Activated naive CD4-positive, alpha-beta T cell treated with anti-CD3 and anti-CD28 coated beads, Interleukin-2, amount 10 ng/mL, durations not matched to agents 7 days and 5 days (primary cell): ENCODE data around the gene TP53I11.
A peak's percentile ranks its signal among the peaks of the same experiment; 100 is the strongest.

Experiments used
- CTCF ChIA-PET: fragments of 350-600 bp; sonication (Branson Sonifier 250); formaldehyde crosslinking; loops from one replicate; lab custom pipeline; 2021; ENCODE audit warnings: antibody characterized with exemption; lab: Charles Lee
- DNase-seq: peaks from one replicate; pipeline ENCODE4 v3.0.0-alpha.2; 2020
- H3K27ac Mint-ChIP-seq: one replicate; pipeline ENCODE4 v1.8.0; 2021; ENCODE audit warnings: mild to moderate bottlenecking, moderate library complexity, mixed read lengths
- H3K27me3 Mint-ChIP-seq: one replicate; pipeline ENCODE4 v1.8.0; 2021; ENCODE audit warnings: mild to moderate bottlenecking, mixed read lengths
- H3K36me3 Mint-ChIP-seq: one replicate; pipeline ENCODE4 v1.8.0; 2021; ENCODE audit warnings: mixed read lengths
- H3K4me1 Mint-ChIP-seq: one replicate; pipeline ENCODE4 v1.8.0; 2021; ENCODE audit warnings: mixed read lengths
- H3K4me3 Mint-ChIP-seq: one replicate; pipeline ENCODE4 v1.8.0; 2021; ENCODE audit warnings: mild to moderate bottlenecking, moderate library complexity, mixed read lengths
- H3K9me3 Mint-ChIP-seq: one replicate; pipeline ENCODE4 v1.8.0; 2021; ENCODE audit warnings: mixed read lengths

TP53I11 gene

DNA sequence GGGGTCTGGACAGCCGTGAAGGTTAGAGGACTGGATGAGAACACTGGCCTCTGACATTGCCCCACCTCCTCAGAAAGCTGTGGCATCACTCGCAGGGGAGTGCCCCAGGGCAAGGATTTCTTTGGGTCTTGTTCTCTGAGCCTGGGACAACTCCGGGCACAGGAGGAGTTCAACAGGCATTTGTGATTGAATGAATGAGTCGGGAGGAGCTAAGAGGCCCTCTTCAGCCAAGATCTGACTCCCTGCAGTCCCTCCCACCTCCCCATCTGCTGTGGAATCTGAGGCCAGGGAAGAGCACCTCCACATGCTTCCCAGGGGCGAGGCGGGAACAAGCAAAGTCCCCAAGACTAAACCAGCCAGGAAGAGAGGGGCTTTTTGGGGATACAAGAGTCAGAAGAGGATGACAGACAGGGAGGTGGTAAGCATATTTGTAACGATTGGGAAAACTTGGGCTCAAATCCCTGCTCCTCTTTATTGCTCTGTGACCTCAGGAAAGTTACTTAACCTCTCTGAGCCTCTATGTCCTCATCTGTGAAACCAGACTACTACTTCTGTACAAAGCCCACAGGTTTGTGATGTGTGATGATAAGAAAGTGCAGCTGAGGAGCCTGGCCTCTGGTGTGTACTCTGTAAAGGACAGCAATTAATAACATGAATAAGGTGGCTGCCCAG lies 6.4 kb downstream of the TP53I11 start:
- no peak for DNase-seq
- Mint-ChIP-seq H3K4me3 (no peak overlapping the region), H3K27ac (no peak overlapping the region), H3K4me1 (peaks cover 7% of the 10 kb centered on the region), H3K36me3 (no peaks in the 10 kb centered on the region), H3K9me3 (no peaks in the 10 kb centered on the region), H3K27me3 (peaks cover 61% of the 10 kb centered on the region)
- CTCF ChIA-PET, result interaction anchor here (4.8 to 6.5 kb wide), 2 partner anchors 7 to 160 kb away, joined by 43 to 46 read pairs; no protein-coding TSS in a partner anchor

DNA sequence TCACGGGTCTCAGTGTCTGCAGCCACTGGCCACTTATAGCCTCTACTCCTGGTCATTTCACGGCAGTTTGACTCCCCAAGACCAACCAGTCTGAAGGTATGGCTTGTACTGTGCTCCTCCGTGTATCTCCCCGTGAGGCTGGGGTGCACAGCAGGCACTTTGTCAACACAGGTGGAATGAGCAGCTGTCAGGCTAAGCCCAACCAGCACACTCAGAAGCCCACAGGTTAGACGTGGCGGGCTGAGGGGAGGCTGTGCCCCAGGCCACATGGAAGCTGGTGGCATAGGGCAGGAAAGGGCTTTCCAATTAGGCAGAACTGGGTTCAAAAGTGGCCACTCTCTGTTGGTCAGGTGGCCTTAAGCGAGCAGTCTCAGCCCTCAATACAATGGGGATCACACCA lies 7.0 kb downstream of the TP53I11 start:
- Mint-ChIP-seq H3K36me3 (no peaks in the 10 kb centered on the region), H3K27me3 (peaks cover 55% of the 10 kb centered on the region), H3K4me1 (peaks cover 4% of the 10 kb centered on the region), H3K9me3 (no peaks in the 10 kb centered on the region), H3K27ac (no peak overlapping the region), H3K4me3 (no peak overlapping the region)
- CTCF ChIA-PET, result interaction anchor here (0.8 to 6.5 kb wide), 3 partner anchors 9 to 160 kb away, joined by 3 to 43 read pairs (median 3); no protein-coding TSS in a partner anchor
- DNase-seq, result no peak

DNA sequence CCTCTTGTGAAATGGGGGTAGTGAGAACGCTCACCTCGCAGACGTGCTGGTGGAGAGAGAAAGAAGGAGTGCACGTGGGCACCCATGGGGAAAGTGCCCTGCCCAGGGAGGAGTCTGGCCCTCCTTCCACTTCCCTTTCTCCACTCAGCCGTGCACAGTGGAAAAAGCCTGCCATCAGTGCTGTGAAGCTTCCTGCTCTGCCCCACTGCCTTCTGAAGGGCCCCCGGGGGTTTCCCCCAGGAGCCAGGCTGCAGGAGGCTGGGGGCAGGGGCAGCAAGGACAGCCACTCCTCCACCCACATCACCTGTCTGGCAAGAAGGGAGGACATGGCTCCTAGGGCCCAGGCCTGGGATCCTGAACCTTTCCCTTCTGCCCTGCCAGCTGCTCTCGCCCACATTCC lies 7.6 kb downstream of the TP53I11 start:
- DNase-seq, result no peak
- peaks cover 4% of the 10 kb centered on the region for H3K4me1 Mint-ChIP-seq
- CTCF ChIA-PET, result interaction anchor here (0.8 to 6.5 kb wide), 3 partner anchors 9 to 161 kb away, joined by 3 to 43 read pairs (median 3); no protein-coding TSS in a partner anchor
- H3K27ac Mint-ChIP-seq, result no peak overlapping the region
- peaks cover 49% of the 10 kb centered on the region for H3K27me3 Mint-ChIP-seq
- no peak overlapping the region for H3K4me3 Mint-ChIP-seq
- no peaks in the 10 kb centered on the region for H3K9me3 Mint-ChIP-seq
- no peaks in the 10 kb centered on the region for H3K36me3 Mint-ChIP-seq

DNA sequence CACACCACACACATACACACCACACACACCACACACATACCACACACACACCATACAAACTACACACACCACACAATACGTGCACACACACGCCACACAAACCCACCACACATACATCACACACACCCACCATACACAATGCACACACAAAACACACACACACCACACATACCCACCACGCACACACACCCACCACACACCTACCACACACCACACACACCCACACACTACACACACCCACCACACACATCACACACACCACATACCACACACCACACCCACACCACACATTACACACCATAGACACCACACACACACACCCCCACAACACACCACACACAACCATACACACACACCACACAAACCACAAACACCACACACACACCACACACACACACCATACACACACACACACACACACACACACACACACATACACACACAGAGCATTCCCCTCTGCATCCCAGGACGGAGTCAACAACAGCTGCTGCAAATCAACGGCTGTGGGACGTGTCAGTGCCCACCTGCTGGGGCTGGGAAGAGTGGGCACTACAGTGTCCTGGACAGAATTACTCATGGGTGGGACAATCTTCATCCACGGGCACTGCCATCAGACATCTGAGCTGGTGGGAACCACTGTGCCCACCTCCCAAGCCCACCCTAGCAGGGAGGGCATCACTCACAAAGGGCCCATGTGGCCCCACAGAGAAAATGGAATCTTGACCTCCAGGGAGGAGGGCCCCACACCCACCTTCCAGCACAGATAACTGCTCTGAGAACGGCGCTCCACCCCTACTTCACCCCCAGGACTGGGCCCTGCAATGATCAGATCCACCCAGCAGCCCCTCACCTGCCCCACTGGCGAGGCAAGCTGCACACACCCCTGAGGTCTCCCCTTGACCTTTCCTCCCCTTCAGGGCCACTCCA lies 8.4 kb downstream of the TP53I11 start:
- Mint-ChIP-seq H3K27ac (peak overlapping the region; percentile 9), H3K9me3 (no peaks in the 10 kb centered on the region), H3K4me3 (peak overlapping the region; percentile 33), H3K36me3 (no peaks in the 10 kb centered on the region), H3K27me3 (peaks cover 41% of the 10 kb centered on the region), H3K4me1 (peaks cover 4% of the 10 kb centered on the region)
- DNase-seq, result no peak
- CTCF ChIA-PET, result interaction anchor here (0.7 to 6.5 kb wide), 7 partner anchors 8 to 162 kb away, joined by 3 to 43 read pairs (median 6); partner anchors contain the start of gene TP53I11

DNA sequence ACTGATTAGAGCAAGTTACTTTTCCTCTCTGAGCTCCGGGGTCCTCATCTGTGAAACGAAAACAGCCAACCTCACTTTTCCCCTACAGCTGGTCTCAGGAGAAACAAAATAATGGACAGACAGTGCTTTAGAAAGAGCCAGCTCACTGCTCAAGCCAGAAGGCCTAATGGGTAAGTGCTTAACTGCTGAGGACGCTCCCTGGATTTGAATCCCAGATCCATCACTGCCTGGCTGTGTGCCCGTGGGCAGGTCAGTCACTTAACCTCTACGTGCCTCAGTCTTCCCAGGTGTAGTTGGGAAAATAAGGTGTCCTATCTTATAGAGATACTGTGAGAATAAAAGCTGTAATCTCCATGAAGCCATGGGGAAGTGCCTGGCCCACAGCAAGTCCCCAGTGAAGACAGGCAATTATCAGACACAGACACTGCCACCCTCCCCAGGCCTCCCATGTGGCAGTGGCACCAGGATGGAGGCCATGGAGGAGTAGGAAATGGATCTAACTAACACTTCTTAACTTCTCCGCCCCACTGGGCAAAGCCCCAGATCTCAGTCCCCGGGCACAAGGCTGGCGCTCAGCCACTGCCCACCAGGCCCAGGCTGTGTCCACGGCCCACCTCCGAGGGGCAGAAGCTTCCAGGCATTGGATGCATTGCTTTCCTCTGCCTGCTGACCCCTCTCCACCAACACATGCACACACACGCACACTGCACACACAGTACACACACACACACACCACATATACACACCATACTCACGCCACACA lies 9.2 kb downstream of the TP53I11 start:
- no peak for DNase-seq
- CTCF ChIA-PET, result interaction anchor here (1.0 to 2.7 kb wide), 7 partner anchors 9 to 169 kb away, joined by 3 to 39 read pairs (median 6); partner anchors contain the start of gene TP53I11
- Mint-ChIP-seq H3K27me3 (peaks cover 37% of the 10 kb centered on the region), H3K4me3 (no peak overlapping the region), H3K4me1 (peaks cover 4% of the 10 kb centered on the region), H3K27ac (no peak overlapping the region), H3K36me3 (no peaks in the 10 kb centered on the region), H3K9me3 (no peaks in the 10 kb centered on the region)

DNA sequence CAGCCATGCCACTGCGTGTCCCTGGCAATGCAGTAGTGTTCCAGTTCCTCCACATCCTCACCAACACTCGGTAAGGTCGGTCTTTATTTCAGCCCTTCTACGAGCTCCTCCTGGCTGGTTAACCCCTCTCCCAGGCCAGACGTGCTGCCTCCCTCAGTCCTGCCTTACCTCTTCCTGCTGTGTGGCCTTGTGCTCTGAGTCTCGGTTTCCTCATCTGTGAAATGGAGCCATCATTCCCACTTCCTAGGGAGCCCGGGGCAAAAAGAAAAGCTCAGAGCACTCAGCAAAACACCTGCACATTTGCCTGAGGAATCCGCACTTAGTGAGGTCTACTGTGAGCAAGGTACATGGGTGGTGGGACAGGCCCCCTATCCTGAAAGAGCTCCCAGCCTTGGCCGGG lies 9.8 kb downstream of the TP53I11 start:
- Mint-ChIP-seq H3K27ac (no peak overlapping the region), H3K27me3 (peaks cover 31% of the 10 kb centered on the region), H3K4me1 (peaks cover 4% of the 10 kb centered on the region), H3K9me3 (no peaks in the 10 kb centered on the region), H3K4me3 (no peak overlapping the region), H3K36me3 (no peaks in the 10 kb centered on the region)
- DNase-seq, result no peak
- CTCF ChIA-PET, result interaction anchor here (0.8 to 2.7 kb wide), 9 partner anchors 10 to 170 kb away, joined by 3 to 39 read pairs (median 4); partner anchors contain the start of gene TP53I11

DNA sequence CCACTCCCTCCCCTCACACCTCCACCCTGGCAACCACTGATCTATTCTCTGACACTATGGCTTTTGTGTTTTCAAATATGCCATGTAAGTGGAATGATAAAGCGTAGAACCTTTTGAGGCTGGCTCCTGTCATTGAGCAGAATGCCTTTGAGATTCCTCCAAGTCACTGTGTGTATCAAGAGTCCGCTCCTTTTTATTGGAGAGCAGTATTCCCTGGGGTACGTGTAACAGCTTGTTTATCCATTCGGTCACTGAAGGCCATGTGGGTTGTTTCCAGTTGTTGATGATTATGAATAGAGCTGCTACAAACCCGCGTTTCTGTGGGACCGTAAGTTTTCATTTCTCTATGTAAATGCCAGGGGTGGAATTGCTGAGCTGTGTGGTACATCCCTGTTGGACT lies 10.3 kb downstream of the TP53I11 start:
- Mint-ChIP-seq H3K27ac (no peak overlapping the region), H3K4me3 (no peak overlapping the region), H3K9me3 (no peaks in the 10 kb centered on the region), H3K27me3 (peaks cover 31% of the 10 kb centered on the region), H3K4me1 (peaks cover 4% of the 10 kb centered on the region), H3K36me3 (no peaks in the 10 kb centered on the region)
- CTCF ChIA-PET, result interaction anchor here (0.8 to 2.7 kb wide), 9 partner anchors 9 to 170 kb away, joined by 3 to 39 read pairs (median 4); partner anchors contain the start of gene TP53I11
- no peak for DNase-seq

DNA sequence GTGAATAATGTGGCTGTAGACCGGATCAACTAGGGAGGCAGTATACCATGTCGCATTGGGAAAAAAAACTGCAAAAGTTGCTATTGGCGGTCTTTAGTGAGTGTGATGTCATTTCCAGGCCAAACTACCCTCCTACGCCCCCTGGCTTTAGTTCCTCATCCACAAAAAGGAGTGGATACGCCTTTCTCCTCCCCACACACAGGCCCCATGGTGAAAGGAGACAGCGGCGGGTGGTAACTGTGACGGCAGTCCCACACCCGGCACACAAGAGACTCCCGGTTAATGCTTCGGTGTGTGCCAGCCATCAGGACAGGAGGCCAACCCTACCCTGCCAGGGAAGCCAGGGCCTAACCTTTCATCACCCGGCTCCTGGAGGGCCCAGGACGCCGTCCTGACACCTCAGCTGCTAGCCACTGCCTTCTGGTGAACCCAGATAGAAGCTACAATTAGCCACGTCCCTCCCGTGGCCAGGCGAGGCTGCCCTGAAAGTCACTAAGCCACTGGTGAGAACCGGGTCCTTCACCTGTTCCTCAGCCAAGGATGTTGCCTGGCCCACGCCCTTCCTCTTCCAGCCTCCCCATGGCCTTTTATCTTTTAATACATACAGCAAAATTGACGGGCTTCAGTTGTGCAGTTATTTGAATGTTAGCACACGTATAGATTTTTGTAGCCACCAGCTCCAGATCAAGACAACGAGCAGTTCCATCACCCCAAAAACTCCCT lies 10.8 kb downstream of the TP53I11 start:
- no peak for DNase-seq
- Mint-ChIP-seq H3K4me3 (no peak overlapping the region), H3K27me3 (peaks cover 28% of the 10 kb centered on the region), H3K9me3 (no peaks in the 10 kb centered on the region), H3K36me3 (no peaks in the 10 kb centered on the region), H3K27ac (no peak overlapping the region), H3K4me1 (peaks cover 4% of the 10 kb centered on the region)
- CTCF ChIA-PET, result interaction anchor here (1.0 to 6.5 kb wide), 5 partner anchors 12 to 171 kb away, joined by 3 to 382 read pairs (median 7); no protein-coding TSS in a partner anchor

DNA sequence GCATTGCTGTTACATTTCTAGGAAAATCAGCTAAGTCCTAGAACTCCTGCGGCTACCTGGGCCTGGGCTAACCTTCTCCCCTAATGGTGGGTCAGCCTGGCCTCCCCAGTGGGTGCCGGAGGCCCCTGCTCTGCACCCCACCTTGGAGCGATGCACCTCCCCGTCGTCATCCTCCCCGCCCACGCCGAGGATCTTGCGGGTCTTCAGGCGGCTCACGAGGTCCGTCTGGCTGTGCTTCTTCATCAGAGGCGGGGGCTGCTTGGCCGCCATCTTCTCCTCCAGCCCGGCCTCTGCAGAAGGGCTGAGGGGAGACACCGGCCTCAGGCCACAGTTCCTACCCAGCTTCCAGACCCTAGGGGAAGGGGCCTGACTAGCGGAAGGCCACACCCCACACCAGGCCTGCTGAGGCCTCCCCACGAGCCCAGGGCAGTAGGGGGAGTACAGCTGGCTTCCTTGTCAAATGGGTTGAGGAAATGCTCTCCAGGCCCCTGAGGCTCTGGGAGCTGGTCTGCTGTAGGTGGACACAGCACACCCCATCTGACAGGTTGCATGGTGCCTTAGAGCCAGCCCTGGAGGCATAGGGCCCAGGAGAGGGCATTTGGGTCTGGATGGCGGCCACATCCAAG lies 12.5 kb downstream of the TP53I11 start:
- peaks cover 15% of the 10 kb centered on the region for H3K27me3 Mint-ChIP-seq
- no peak for DNase-seq
- no peak overlapping the region for H3K27ac Mint-ChIP-seq
- no peak overlapping the region for H3K4me3 Mint-ChIP-seq
- no peaks in the 10 kb centered on the region for H3K9me3 Mint-ChIP-seq
- H3K36me3 Mint-ChIP-seq, result no peaks in the 10 kb centered on the region
- CTCF ChIA-PET, result interaction anchor here (0.5 to 6.5 kb wide), 4 partner anchors 8 to 326 kb away, joined by 3 to 382 read pairs (median 28); no protein-coding TSS in a partner anchor
- peaks cover 4% of the 10 kb centered on the region for H3K4me1 Mint-ChIP-seq

DNA sequence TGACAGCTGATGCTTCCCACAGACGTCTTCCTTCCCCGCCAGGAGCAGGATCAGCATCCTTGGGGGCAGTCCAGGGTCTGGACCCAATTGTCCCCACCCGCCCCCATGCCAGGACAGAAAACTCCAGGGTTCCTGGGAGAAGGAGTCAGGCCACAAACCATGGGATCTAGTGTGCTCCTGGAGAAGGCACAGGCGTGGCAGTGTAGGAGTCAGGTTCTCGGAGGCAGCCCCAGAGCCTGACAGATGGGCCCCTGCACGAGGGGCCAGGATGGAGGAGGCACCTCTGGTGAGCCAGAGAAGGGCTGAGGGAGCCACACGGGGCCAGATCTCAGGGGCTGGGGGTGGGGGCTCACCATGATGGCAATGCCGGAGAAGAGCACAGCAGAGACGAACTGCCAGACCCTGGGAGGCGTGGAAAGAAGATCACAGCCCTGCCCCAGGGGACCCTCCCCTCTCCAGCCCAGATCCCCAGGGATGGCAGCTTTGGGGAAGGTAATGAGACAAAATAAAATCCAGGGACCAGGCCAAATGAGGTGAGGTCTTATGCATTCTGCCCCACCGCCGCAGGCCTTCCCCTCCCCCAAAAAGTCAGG lies 13.6 kb downstream of the TP53I11 start:
- peaks cover 4% of the 10 kb centered on the region for H3K4me1 Mint-ChIP-seq
- peaks cover 9% of the 10 kb centered on the region for H3K27me3 Mint-ChIP-seq
- CTCF ChIA-PET, result interaction anchor here (0.6 to 6.5 kb wide), 22 partner anchors 9 to 435 kb away, joined by 3 to 382 read pairs (median 4); partner anchors contain the start of gene TP53I11
- no peak overlapping the region for H3K4me3 Mint-ChIP-seq
- no peak for DNase-seq
- no peak overlapping the region for H3K27ac Mint-ChIP-seq
- H3K9me3 Mint-ChIP-seq, result no peaks in the 10 kb centered on the region
- no peaks in the 10 kb centered on the region for H3K36me3 Mint-ChIP-seq

DNA sequence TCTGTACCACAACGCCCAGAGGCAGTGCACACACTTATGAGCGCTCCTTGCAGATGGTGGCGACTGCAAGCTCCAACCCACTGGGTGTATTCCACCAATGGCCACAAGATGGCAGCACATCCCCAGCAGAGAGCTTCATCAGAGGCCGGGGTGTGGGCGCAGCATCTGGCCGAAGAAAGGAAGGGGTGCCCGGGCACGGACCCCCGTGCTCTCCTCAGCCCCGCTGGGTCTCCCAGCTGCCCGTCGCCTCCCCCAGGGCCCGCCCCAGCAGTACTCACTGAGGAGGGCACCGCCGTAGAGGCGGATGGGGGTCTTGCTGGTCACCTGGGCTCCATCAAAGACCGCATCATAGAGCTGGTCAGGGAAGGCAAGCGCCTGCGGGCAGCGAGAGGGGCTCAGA lies 14.2 kb downstream of the TP53I11 start:
- peak; percentile 88 for DNase-seq
- H3K9me3 Mint-ChIP-seq, result no peaks in the 10 kb centered on the region
- peaks cover 9% of the 10 kb centered on the region for H3K27me3 Mint-ChIP-seq
- H3K4me1 Mint-ChIP-seq, result peaks cover 4% of the 10 kb centered on the region
- no peak overlapping the region for H3K4me3 Mint-ChIP-seq
- no peak overlapping the region for H3K27ac Mint-ChIP-seq
- H3K36me3 Mint-ChIP-seq, result no peaks in the 10 kb centered on the region
- CTCF ChIA-PET, result interaction anchor here (0.6 to 6.5 kb wide), 28 partner anchors 10 to 436 kb away, joined by 3 to 382 read pairs (median 4); partner anchors contain the start of gene TP53I11

DNA sequence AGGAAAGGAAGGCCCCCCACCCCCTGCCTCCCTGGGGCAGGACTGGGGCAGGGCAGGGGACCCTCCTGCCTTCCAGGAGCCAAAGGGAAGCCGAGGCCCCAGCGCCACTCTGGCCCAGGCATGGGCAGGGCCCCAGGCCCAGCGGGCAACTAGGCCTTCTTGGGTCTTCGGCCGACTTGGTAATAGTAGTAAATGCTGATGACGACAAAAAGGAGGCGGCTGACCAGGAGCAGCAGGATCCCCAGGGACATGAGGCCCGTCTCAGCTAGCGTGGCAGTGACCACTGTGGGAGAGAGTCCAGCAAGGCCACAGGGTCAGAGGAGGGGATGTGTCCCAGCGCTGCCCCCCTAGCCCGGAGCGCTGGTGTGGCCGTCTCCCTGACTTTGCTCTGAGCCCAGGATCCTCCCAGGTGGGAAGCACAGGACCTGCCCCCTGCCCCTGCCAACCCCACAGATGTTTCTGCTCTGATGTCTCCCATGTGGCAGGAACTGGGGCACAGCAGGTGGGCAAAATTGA lies 15.9 kb downstream of the TP53I11 start:
- CTCF ChIA-PET, result interaction anchor here (6.5 kb wide), 1 partner anchor 171 kb away, joined by 382 read pairs; no protein-coding TSS in a partner anchor
- no peaks in the 10 kb centered on the region for H3K9me3 Mint-ChIP-seq
- peaks cover 6% of the 10 kb centered on the region for H3K36me3 Mint-ChIP-seq
- H3K27ac Mint-ChIP-seq, result peak overlapping the region; percentile 14
- no peaks in the 10 kb centered on the region for H3K4me1 Mint-ChIP-seq
- peaks cover 5% of the 10 kb centered on the region for H3K27me3 Mint-ChIP-seq
- DNase-seq, result no peak
- H3K4me3 Mint-ChIP-seq, result no peak overlapping the region
